ENCODE measurements around the gene NOP56.
"Not testable (repeated sequence)": the region's sequence is repeated elsewhere in the genome, so short reads cannot be mapped to it uniquely, and the experiment has no call there.

NOP56 gene

DNA sequence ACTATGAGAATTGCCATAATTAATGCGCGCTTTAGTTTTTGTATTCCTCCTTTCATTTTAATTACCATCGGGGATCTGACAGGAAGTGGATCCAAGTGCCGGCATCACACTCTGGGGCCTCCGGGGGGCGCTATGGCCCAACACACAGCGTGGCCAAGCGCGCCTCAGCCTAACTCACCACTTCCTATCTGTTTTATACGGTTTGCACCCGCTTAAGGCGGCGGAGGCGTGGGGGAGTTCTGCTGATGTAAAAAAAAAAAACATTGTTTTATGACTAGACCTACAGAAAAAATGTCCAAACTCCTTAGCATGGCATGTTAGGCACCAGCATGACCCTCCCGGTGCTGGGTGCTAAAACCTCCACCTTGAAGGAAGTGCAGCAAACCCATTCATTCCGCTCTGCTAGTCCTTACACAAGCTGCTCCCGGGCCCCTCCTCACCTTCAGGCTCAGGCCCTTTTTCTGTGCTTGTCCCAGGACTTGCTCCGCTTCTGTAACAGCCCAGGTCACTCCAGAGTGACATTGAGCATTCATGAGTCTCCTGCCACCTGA, 35.7 kb downstream of the NOP56 start:
- DNase-seq = peak; percentile 29 to 57 (median 47)

DNA sequence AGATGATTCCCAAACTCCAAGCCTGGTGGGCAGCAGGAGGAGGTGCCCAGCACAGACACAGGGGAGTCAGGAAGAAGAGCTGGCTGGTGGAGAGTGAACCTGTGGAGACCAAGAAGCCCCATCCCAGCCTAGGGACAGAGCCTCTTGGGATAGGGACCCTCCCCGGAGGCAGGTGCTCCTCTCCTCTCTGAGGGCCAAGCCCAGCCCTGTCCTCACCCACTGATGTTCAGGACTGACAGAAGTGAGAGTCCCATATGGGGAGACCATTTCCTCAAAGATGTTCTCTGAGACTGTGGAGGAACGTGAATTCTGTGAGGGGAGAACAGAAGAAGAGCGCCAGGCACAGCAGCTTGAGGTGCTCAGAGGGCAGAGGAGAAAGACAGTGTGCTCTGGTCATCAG, 37.8 kb downstream of the NOP56 start:
- DNase-seq = no peak

DNA sequence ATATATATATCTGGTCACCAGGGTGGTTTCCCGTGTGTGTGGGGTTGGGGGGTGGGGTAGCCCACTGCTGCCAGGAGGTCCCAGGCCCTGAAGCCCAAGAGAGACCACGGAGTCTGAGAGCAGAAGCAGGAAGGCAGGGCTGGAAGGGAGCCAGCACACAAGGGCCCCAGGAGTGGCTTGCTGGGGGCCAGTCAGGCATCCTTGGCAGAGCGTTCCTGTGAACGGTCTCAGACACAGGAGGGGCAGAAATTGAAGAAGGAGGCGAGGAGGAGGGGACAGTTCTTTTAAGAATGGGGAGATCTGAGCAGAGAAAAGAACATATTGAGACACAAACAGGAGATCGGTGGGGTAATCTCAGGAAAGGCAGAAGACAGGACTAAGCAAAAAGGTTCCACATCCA, 38.3 kb downstream of the NOP56 start:
- no peak for DNase-seq

DNA sequence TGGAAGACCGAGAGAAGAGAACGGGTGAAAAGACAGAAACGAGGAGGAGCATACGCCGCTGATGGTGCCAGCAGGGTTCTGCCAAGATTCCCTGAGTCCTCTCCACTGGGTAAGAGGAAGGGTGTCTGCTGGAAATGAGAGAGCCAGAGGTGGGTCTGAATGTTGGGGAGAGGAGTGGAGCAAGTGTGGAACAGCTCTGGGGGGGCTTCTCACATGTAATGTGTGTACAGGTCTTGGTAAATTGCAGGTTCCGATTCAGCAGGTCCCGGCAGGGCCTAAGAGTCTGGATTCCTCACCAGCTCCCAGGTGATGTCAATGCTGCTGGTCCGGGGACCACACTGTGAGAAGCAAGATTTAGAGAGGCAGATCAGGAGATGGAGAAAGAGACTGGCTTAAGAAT, 38.7 kb downstream of the NOP56 start:
- no peak for DNase-seq

GRCh38 chr20:2691663-2692035, 39.2 kb downstream of the NOP56 start:
- DNase-seq = no peak

GRCh38 chr20:2692036-2692885, 39.8 kb downstream of the NOP56 start, which contains the start of gene EBF4:
Gene EBF4 (plus strand): TSS chr20:2692780. CDS start chr20:2693646, 866 bp downstream.
- no peak for DNase-seq

- no peak for DNase-seq
These were observed 40.5 kb downstream of the NOP56 start for GRCh38 chr20:2692886-2693285.

- DNase-seq = peak in 2 of 4 experiments; percentile 15 to 31
These were observed 41.0 kb downstream of the NOP56 start for GRCh38 chr20:2693286-2694007.

DNA sequence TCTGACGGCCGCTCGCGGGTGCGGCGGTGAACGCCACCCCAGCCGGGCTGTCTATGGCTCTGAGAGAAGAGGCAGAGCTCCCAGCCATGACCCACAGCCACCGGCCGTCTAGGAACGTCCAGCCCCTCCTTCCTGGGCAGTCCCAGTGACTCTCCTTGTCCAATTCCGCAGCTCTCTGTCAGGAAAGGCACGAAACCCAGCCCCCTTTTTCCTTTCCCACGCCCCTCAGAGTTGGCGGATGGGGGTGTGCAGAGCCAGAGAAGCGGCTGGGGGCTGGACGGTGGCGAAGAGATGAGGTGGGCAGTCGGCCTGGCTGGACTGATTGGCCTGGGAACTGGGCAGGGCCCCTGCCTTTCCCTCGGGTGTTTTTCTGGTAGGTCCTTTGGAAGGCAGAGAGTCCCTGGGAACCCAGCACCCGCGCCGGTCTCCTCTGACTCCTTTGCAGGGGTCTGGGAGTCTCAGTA, 41.6 kb downstream of the NOP56 start:
- no peak for DNase-seq

GRCh38 chr20:2694519-2694918, 42.1 kb downstream of the NOP56 start:
- DNase-seq = no peak

DNA sequence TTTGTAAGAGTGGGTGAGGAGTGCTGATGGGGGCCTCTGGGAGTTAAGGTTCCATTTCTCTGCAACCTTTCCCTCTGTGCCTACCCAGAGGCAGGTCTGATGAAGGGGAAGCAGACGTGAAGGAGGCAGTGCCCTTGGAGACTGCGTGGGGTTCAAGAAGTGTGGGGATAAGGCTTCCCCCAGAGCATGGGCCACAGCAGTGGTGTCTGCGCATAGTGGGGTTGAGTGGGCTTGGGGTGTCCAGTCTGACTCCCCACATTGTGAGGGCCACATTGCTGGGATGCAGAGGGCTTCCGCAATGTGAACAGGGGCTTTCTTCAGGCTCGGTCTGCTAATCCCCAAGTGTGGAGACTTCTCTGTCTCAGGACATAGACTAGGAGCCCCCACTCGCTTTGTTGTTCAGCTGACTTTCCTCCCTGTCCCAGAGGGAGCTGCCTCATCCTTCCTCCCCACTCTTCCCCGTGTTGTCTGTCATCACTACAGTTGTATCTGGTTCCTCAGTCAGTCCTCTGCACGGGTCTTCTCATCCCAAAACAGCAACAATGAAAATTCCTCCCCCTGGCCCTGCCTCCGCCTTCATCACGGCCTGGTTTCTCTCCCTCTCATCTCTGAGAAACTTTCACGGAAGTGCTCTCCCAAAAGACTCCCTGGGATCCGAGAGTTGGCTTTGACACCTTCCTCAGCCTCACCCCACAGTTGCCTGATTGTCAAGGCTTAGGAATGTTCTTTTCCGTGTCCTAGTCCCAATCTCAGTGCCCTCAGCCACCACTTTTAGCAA, 43.0 kb downstream of the NOP56 start:
- no peak for DNase-seq

DNA sequence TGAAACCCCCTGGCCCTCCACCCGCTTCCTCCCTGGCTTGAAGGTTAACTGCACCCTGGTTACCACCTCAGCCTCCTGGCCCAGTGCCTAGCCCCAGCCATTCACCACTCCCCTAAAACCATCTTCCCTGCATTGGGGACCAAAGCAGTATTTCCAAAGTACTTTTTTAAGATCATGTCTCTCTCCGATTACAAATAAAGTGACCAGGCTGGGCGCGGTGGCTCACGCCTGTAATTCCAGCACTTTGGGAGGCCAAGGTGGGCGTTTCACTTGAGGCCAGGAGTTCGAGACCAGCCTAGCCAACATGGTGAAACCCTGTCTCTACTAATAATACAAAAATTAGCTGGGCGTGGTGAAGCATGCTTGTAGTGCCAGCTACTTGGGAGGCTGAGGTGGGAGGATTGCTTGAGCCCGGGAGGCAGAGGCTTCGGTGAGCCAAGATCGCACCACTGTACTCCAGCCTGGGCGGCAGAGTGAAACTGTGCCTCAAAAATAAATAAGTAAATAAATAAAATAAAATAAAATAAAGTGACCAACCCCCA, 43.6 kb downstream of the NOP56 start:
- DNase-seq = not testable (repeated sequence)

- DNase-seq = no peak
These were observed 44.2 kb downstream of the NOP56 start for GRCh38 chr20:2696646-2697045.

DNA sequence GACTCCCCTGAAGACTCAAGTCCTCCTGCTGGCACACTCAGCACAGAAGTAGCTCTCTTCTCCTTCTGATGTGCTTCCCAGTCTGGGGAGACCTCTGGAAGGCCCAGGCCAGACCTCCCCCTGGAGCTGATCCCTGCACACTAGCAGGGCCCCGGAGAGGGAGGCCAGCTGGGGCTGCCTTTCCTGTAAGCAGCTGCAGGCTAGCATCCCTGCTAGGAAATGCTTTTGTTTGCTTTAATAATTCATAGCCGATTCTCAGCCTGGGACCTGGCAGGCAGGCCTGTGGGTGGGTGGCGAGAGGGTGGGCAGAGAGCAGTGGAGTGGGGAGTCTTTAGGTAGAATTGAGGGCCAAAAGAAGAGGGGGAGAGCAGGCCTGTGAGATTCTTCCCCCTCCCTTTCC, 45.3 kb downstream of the NOP56 start:
- no peak for DNase-seq

- DNase-seq = no peak
These were observed 45.9 kb downstream of the NOP56 start for GRCh38 chr20:2698186-2698817.

DNA sequence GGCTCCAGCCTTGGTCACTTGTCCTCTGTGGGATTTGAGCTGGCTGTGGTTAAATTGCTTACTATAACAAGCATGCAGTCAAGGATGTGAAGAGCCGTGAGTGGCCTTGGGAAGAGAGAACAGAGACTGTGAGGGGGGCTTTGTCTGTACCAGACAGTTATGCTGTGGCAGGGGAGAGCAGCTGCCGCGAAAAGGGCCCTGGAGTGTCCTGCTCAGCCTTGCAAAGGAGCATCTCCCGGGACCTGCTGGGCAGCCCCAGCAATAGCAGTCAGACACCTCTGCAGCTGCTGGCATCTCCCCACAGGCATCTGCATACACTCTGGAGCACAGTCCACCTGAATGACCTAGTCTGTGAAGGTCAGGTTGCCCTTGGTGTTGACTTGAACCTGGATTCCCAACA, 46.5 kb downstream of the NOP56 start:
- DNase-seq = no peak

DNA sequence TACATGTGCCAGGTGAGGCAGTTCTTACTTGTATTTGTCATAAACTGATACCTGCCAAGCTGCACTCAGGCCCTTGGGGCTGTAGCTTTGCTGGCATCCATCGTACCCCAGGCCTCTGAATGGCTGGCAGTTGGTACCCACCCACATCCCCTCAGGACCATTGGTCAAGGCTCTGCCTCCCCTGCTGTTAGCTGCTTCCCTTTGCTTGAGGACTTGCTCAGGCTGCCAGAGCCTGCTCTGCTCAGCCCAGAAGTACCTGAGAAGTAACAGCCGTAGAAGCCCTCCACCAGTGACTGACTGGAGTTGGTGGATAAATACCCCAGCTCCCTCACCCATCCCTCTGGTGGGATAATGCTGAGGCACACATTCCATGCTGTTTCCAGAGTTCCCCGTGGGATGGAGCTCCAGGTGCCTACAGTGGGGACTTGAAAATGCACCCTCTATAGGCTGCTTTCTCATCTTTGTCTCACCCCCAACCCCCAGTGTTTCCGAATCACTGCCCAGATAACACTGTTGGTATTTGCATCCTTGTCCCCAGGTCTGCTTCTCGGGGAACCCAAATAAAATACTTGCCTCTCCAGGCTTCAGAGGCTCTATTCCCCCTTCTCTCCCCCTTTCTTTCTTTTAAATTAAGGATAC, 47.5 kb downstream of the NOP56 start:
- no peak for DNase-seq

- no peak for DNase-seq
These were observed 48.6 kb downstream of the NOP56 start for GRCh38 chr20:2700913-2701620.

DNA sequence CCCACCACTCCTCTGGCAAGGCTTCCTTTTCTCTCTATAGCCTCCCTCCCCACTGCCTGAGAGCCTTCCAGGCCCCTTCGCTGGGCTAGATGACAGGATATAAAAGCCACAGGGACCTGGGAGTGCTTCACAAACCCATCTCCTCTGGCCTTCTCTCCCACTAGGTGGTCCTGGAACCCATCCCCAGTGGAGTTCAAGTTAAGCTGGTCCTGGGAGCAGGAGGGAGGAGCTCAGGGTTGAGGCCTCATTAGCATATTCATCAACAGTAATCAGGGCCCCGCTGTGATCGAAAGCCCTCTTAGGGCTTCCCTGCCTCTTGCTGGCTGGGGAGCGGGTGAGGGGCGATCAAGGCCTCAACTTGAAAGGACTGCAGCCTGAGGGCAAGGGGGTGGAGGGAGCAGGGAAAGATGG, 49.2 kb downstream of the NOP56 start:
- DNase-seq = no peak

DNA sequence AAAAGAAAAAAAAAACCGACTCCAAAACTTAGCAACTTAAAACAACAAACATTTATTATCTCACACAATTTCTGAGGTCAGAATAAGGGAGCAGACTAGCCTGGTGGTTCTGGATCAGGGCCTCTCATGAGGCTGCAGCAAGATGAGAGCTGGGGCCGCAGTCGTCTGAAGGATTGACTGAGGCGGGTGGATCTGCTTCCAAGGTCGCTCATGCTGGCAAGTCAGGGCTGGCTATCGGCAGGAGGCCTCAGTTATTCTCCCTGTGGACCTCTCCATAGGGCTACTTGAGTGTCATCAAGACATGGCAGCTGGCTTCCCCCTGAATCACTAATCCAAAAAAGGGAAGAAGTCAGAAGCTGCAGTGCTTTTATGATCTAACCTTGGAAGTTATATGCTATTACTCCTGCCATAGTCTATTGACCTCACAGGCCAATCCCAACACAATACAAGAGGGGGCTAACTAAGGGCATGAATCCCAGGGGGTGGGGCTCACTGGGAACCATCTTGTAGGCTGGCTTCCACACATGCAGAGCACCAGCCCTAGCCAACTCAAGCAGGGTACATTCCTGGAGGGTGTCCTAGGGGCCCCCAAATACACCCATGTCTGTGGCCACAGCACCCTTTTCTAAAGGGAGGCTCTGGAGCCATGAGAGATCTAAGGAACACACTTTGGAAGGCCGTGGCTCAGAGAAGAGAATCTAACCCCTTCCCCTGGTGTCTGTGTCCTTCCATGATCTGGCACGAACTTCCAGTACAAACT, 51.5 kb downstream of the NOP56 start:
- no peak for DNase-seq

Measured in activated CD4-positive, CD25-positive, alpha-beta regulatory T cell (primary cell).